ENCODE data around the gene NDUFC2. TPM values are rescaled to one million over a fixed set of nuclear protein-coding genes. Genes with fewer than 3 reads are reported as not detected.
"Not testable (repeated sequence)": the region's sequence is repeated elsewhere in the genome, so short reads cannot be mapped to it uniquely, and the experiment has no call there.

Gene NDUFC2
- total RNA-seq, 1 donor from 2014 or later, result 64.8 TPM

GRCh38 chr11:78061088-78061920 lies 18.4 kb downstream of the NDUFC2 start:
- H3K36me3 ChIP-seq (ENCODE audit: control insufficient read depth, insufficient read depth, low read length), result no peaks in the 10 kb centered on the region
- no peaks in the 10 kb centered on the region for H3K27me3 ChIP-seq (ENCODE audit: control insufficient read depth, insufficient read depth, low read length)
- TF ChIP-seq, protein P1, sequence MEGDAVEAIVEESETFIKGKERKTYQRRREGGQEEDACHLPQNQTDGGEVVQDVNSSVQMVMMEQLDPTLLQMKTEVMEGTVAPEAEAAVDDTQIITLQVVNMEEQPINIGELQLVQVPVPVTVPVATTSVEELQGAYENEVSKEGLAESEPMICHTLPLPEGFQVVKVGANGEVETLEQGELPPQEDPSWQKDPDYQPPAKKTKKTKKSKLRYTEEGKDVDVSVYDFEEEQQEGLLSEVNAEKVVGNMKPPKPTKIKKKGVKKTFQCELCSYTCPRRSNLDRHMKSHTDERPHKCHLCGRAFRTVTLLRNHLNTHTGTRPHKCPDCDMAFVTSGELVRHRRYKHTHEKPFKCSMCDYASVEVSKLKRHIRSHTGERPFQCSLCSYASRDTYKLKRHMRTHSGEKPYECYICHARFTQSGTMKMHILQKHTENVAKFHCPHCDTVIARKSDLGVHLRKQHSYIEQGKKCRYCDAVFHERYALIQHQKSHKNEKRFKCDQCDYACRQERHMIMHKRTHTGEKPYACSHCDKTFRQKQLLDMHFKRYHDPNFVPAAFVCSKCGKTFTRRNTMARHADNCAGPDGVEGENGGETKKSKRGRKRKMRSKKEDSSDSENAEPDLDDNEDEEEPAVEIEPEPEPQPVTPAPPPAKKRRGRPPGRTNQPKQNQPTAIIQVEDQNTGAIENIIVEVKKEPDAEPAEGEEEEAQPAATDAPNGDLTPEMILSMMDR (IDR thresholded peaks at IDR 0.05; ENCODE audit: insufficient read depth, low read length, severe bottlenecking), result no peak
- FAIRE-seq (no peak), DNase-seq (ENCODE audit: low read depth) (no peak)
- H3K4me3 ChIP-seq (ENCODE audit: low read depth, low read length), result no peak overlapping the region

DNA sequence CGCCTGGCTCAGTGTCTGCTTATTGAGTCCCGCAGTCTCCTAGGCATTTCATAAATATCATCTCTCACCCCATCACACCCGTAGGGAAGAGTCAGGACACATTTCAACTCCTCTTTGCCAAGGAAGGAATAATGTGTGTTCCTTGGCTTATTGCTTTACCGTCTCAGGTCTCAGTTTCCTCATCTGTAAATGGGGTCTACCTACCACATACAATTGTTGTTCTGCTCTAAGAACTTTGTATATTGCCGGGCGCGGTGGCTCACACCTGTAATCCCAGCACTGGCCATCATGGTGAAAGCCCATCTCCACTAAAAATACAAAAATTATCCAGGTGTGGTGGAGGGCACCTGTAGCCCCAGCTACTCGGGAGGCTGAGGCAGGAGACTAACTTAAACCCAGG lies 19.1 kb downstream of the NDUFC2 start:
- no peaks in the 10 kb centered on the region for H3K27me3 ChIP-seq (ENCODE audit: control insufficient read depth, insufficient read depth, low read length)
- DNase-seq (ENCODE audit: low read depth), result no peak
- no peak for FAIRE-seq
- TF ChIP-seq, protein P1 (IDR thresholded peaks at IDR 0.05; ENCODE audit: insufficient read depth, low read length, severe bottlenecking), result no peak
- no peak overlapping the region for H3K4me3 ChIP-seq (ENCODE audit: low read depth, low read length)
- H3K36me3 ChIP-seq (ENCODE audit: control insufficient read depth, insufficient read depth, low read length), result no peaks in the 10 kb centered on the region

GRCh38 chr11:78059749-78060328 lies 19.8 kb downstream of the NDUFC2 start:
- not testable (repeated sequence) for H3K4me3 ChIP-seq (ENCODE audit: low read depth, low read length); FAIRE-seq; H3K36me3 ChIP-seq (ENCODE audit: control insufficient read depth, insufficient read depth, low read length); H3K27me3 ChIP-seq (ENCODE audit: control insufficient read depth, insufficient read depth, low read length)
- peak; percentile 67 for DNase-seq (ENCODE audit: low read depth)

- Histone ChIP-seq H3K4me3 (ENCODE audit: low read depth, low read length) (no peak overlapping the region), H3K27me3 (ENCODE audit: control insufficient read depth, insufficient read depth, low read length) (no peaks in the 10 kb centered on the region), H3K36me3 (ENCODE audit: control insufficient read depth, insufficient read depth, low read length) (no peaks in the 10 kb centered on the region)
- FAIRE-seq (no peak), DNase-seq (ENCODE audit: low read depth) (no peak)
- TF ChIP-seq, protein P1 (IDR thresholded peaks at IDR 0.05; ENCODE audit: insufficient read depth, low read length, severe bottlenecking), result no peak
These were observed 22.1 kb downstream of the NDUFC2 start for GRCh38 chr11:78057462-78058055.

GRCh38 chr11:78056093-78056492 lies 23.6 kb downstream of the NDUFC2 start:
- Histone ChIP-seq H3K36me3 (ENCODE audit: control insufficient read depth, insufficient read depth, low read length) (no peaks in the 10 kb centered on the region), H3K4me3 (ENCODE audit: low read depth, low read length) (no peak overlapping the region), H3K27me3 (ENCODE audit: control insufficient read depth, insufficient read depth, low read length) (no peaks in the 10 kb centered on the region)
- TF ChIP-seq, protein P1 (IDR thresholded peaks at IDR 0.05; ENCODE audit: insufficient read depth, low read length, severe bottlenecking), result no peak
- FAIRE-seq (no peak), DNase-seq (ENCODE audit: low read depth) (no peak)

- no peak for FAIRE-seq
- no peaks in the 10 kb centered on the region for H3K27me3 ChIP-seq (ENCODE audit: control insufficient read depth, insufficient read depth, low read length)
- no peak for DNase-seq (ENCODE audit: low read depth)
- no peaks in the 10 kb centered on the region for H3K36me3 ChIP-seq (ENCODE audit: control insufficient read depth, insufficient read depth, low read length)
- TF ChIP-seq, protein P1 (IDR thresholded peaks at IDR 0.05; ENCODE audit: insufficient read depth, low read length, severe bottlenecking), result no peak
- H3K4me3 ChIP-seq (ENCODE audit: low read depth, low read length), result no peak overlapping the region
These were observed 24.7 kb downstream of the NDUFC2 start for GRCh38 chr11:78054971-78055370.

Data from bronchial epithelial cell (primary cell).